ENCODE measurements around the gene ZMYND15. TPM values are rescaled to one million over a fixed set of nuclear protein-coding genes. Genes with fewer than 3 reads are reported as not detected.

ZMYND15 gene
- total RNA-seq, 1 experiment from 2014 or later: 0.42 TPM

- TF ChIP-seq, protein P1, sequence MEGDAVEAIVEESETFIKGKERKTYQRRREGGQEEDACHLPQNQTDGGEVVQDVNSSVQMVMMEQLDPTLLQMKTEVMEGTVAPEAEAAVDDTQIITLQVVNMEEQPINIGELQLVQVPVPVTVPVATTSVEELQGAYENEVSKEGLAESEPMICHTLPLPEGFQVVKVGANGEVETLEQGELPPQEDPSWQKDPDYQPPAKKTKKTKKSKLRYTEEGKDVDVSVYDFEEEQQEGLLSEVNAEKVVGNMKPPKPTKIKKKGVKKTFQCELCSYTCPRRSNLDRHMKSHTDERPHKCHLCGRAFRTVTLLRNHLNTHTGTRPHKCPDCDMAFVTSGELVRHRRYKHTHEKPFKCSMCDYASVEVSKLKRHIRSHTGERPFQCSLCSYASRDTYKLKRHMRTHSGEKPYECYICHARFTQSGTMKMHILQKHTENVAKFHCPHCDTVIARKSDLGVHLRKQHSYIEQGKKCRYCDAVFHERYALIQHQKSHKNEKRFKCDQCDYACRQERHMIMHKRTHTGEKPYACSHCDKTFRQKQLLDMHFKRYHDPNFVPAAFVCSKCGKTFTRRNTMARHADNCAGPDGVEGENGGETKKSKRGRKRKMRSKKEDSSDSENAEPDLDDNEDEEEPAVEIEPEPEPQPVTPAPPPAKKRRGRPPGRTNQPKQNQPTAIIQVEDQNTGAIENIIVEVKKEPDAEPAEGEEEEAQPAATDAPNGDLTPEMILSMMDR (conservative IDR thresholded peaks at IDR 0.05): no peak
- H3K23ac ChIP-seq (ENCODE audit: insufficient read length, low read depth, low read length): no peak overlapping the region
- H3K9me3 ChIP-seq (ENCODE audit: control insufficient read depth, low read depth, low read length): no peaks in the 10 kb centered on the region
- no peak overlapping the region for H3K4me2 ChIP-seq (ENCODE audit: insufficient read depth, insufficient read length, low read length)
- no peaks in the 10 kb centered on the region for H3K79me1 ChIP-seq (ENCODE audit: insufficient read depth, low read depth, low read length, poor library complexity, severe bottlenecking)
- no peaks in the 10 kb centered on the region for H3K79me2 ChIP-seq (ENCODE audit: insufficient read depth, low read length)
- H2BK20ac ChIP-seq (ENCODE audit: low read depth, low read length, poor library complexity, severe bottlenecking): no peak overlapping the region
- peaks cover 12 to 57% (median 56%) of the 10 kb centered on the region in 3 experiments; a peak in 6 of 7 replicates for H3K36me3 Mint-ChIP-seq (ENCODE audit: insufficient read depth in 1 of 3, low read depth in 3 of 3)
- H3K27me3 Mint-ChIP-seq (ENCODE audit: low read depth): no peaks in the 10 kb centered on the region
- no peak overlapping the region for H2AK5ac ChIP-seq (ENCODE audit: insufficient read length, low read length)
- H3K4ac ChIP-seq (ENCODE audit: low read depth, low read length): no peak overlapping the region
- no peak overlapping the region for H4K8ac ChIP-seq (replicated peaks; ENCODE audit: insufficient read length, low read depth, low read length)
- no peak overlapping the region for H2BK12ac ChIP-seq (ENCODE audit: insufficient read length, low read depth, low read length)
- no peaks in the 10 kb centered on the region for H3K27me3 ChIP-seq (ENCODE audit: insufficient read depth, low read length)
- no peaks in the 10 kb centered on the region for H4K20me1 ChIP-seq (ENCODE audit: control insufficient read depth, insufficient read depth, insufficient read length)
- H3K4me1 ChIP-seq (ENCODE audit: insufficient read depth, low read length): no peaks in the 10 kb centered on the region
- no peak overlapping the region for H2BK120ac ChIP-seq (ENCODE audit: low read depth, low read length, poor library complexity, severe bottlenecking)
- H3T11ph ChIP-seq (ENCODE audit: low read length): no peak overlapping the region
- no peak overlapping the region for H2BK5ac ChIP-seq (ENCODE audit: insufficient read length, low read length)
- WGBS (ENCODE audit: extremely low coverage, insufficient read length, low lambda C conversion rate): no CpG with 5 or more reads among the region's 10 CpGs
- H4K5ac ChIP-seq (ENCODE audit: insufficient read length, low read depth, low read length): no peak overlapping the region
- no peak overlapping the region for H4K91ac ChIP-seq (ENCODE audit: insufficient read length, low read depth, low read length)
- no peak overlapping the region for H3K56ac ChIP-seq (ENCODE audit: insufficient read length, low read depth, low read length)
- H3K27ac ChIP-seq (ENCODE audit: insufficient read length, low read depth, low read length): no peak overlapping the region
- no peak overlapping the region for H3K14ac ChIP-seq (ENCODE audit: insufficient read depth, low read length)
- no peak overlapping the region for H2AFZ ChIP-seq (ENCODE audit: low read length)
- no peak overlapping the region for H3K18ac ChIP-seq (ENCODE audit: insufficient read length, low read depth, low read length)
- no peak overlapping the region for H3K4me3 Mint-ChIP-seq
- DNase-seq: no peak
- H3K9ac ChIP-seq (ENCODE audit: extremely low read depth, insufficient read length, low read length): no peak overlapping the region
- H3K27ac Mint-ChIP-seq: no peak overlapping the region
- H3K23me2 ChIP-seq (ENCODE audit: insufficient read length, low read depth, low read length, poor library complexity, severe bottlenecking): no peaks in the 10 kb centered on the region
- no peak overlapping the region for H2BK15ac ChIP-seq (ENCODE audit: low read depth, low read length)
- no peaks in the 10 kb centered on the region for H3K4me1 Mint-ChIP-seq
- no peaks in the 10 kb centered on the region for H3K9me3 Mint-ChIP-seq
Measured at GRCh38 chr17:4719146-4719545, 20.5 kb upstream of the ZMYND15 start.
